IPS DF 4.7 (cell line): ENCODE results near the gene HES7.
"Not testable (repeated sequence)": the region's sequence is repeated elsewhere in the genome, so short reads cannot be mapped to it uniquely, and the experiment has no call there.

Experiments
- DNase-seq: peaks from one replicate; pipeline ENCODE4 v3.0.0-alpha.2; 2013; ENCODE audit warnings: low spot score; ENCODE audit errors: extremely low read depth

Gene HES7

DNA sequence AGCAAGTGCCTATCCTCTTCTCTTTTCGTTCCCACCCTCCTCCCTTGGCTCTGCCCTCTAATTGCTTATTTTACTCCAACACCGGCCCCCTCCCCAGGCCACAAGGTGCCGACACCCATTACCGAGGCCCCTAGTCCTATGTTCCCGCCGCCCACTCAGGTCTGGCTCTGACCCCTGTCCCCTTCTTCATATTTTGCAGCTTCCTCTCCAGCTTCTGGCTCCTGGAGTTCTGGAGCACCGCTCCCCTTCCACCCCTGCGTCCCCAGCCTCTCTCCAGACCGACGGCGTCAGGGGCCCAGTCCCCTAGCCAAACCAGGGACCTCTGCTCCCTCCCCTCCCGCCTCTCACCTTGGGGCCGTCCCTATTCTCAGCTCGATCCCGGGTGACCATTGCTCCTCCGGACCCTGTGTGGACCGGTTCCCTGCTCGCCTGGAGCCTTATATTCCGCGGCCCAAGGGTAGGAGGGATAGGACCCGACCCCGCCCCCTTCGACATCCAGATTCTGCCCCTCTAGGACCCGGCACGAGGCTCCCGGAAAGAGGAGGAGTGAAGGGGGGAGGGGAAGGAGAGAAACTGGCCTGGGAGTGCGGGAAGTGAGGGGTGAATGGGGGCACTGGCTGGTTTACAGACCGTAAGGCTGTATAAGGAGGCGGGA lies at the start of gene HES7:
HES7 (minus strand) TSS at position 412 of the 655 bp plus-strand sequence; CDS start at position 390, 22 bp downstream.
- DNase-seq: no peak

DNA sequence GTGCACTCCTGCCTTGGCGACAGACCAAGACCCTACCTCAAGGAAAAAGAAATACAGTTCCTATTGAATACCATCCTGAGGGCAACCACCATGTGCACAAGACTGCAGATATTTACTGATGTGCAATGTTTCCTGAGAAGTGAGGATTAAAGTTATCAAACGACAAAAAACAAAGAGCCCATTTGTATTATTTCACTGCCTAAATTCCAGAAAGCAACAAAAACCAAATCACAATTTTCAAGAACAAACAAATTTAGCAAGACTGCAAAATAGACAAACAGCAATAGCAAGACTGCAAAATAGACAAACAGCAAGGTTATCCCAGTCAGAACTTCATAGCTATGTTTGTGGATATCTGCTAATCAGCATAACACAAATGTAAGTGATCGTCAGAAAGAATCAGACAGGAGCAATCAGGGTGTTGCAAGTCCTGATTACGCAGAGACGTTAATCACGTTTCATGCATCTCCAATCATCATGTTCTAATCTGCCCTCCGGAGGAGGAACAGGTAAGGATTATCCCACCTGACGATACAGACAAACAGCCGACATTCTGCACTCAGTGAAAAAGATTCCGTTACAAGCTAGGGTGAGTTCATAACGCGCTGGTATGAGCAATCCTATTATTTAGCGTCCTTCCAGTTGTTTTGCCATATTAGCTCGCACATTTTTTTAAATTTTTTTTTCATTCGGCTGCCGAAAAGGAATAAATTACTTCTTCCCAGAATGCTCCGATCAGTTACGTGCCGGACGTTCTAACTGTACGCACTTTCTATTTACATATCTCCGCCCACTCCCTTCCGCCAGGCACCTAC lies 49.4 kb upstream of the HES7 start:
- DNase-seq: no peak

DNA sequence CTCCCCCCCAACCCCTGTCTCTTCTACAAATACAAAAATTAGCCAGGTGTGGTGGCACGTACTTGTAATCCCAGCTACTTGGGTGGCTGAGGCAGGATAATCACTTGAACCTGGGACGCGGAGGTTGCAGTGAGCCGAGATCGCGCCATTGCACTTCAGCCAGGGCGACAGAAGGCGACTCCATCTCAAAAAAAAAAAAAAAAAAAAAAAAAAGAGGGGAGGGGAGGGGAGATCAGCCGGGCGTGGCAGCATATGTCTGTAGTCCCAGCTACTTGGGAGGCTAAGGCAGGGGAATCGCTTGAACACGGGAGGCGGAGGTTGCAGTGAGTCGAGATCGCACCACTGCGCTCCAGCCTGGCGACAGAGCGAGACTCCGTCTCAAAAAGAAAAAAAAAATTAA lies 46.3 kb upstream of the HES7 start:
- not testable (repeated sequence) for DNase-seq

DNA sequence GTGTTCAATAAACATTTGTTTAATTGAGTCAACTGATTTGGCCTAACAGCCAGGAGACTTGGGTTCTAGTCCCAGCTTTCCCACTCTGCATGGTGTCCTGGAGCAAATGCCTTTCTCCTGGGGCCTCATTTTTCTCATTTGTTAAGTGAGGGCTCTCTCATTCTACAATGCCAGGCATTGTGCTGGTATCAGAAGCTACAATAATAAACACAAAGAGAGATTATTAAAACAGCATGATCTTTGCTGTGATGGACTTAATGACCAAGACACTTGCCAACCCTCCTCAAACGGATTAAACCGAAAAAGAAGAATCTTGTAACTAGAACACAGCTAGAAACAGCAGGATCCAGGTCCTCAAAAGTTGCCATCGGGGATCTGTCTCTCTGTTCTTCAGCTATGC lies 43.6 kb upstream of the HES7 start:
- DNase-seq: no peak

DNA sequence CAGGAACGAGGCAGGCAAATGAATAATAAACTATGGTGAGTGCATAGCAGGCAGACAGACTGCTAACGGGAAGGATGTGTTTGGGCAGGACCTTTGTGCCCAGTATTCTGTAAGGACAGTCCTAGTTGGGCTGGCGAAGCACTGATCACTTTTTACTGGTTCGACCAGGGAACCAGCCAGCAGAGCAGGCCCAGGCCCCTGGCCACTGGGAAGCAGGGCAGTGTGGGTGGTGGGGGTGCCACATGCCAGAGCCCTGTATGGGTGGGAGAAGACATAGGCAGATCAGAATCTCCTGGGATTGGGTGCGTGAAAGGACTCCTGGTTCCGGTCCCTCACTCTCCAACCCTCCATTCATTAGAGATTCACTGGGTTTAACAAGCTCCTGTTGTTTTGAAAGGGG lies 42.8 kb upstream of the HES7 start:
- no peak for DNase-seq

DNA sequence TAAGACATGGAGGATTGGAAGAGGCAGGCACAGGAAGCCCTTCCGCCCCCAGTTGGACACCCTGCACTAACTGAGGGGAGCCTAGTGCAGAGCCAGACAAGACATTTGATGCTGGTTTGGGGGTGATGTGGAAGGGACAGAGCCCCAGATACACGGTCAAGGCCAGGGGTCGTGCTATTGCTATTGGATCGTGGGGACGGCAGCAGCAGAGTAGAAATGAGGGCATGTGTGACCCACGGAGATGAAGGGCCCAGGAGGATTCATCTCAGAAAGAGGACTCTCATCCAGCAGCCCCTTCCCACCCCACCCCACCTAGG lies 40.9 kb upstream of the HES7 start:
- DNase-seq: no peak

DNA sequence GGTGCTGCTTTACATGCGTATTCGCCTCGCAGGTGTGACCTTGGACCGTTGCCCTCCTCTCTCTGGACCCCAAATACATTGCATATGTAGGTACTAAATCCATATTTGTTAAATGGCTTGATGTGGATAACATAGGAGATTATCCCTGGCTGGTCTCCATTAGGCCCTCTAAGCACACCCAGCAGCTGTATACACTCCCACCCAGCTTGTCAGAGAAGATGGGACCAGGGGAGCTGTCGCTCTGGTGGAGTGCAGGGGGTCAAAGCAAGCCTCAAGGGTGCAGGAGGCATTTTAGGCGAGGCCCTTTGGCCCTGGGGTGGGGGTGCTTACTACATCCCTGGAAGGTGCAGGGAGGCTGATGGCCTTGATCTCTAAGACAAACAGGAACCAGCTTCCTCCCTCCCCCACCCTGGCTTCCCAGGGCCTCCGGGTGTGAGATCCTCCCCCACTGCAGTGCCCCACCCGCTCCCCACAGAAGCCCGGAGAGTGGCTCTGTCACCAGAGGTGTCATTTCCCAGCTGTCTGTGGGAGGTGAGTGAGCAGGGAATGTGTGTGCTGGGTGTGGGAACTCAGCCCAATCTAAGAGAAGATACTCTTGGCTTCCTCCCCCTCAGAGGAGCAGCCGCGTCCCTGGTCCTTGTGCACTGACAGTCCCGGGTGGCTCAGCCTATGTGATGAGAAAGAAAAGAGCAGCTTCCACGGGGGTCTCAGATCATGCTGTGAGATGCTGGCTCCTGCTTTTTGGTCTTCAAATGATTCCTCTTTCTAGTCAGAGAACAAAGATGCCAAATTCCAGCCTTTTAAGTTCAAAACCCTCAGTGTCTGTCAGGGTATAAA lies 40.3 kb upstream of the HES7 start:
- no peak for DNase-seq

DNA sequence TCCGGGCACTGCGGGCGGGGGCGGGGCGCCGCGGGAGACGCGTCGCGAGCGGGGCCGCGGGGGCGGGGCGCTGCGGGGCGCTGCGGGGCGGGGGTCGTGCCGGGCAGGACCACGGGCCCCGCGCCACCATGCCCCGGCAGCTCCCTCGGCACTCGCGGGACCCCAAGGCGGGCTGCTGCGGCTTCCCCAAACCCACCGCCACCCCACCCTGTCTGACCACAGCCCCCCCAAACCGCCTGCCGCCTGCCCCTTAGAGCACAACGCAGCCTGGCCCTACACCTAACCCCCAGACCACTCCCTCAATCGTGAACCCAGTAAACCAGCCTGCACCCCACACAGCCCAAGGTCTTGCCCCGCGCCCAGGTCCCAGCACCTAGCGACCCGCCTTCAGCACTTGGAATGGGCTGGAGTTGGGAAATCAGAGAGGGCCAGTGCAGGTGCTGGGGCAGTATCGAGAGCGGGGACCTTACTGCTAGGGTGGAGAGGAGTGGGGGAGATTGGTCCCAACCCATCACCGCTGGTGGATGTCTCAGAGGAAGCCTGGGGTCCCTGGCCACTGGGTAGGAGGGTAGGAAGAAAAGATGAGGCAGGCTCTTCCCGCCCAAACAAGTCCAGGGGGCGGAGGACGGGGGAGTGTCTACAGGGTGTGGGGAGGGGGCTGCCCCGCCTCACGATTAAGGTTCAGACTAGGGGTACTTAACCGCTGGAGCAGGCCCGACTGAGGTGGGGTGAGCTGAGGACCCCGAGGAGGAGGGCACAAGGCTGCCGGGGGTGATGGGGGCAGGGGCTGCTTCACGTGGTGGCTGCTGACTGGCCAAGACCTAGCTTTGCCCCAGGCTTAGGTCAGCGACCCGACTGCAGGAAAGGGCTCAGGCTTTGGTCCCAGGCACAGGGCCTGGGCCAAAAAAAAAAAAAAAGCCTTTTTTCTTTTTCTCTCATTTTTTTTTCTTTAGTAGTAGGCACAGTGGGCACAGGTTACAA lies 39.4 kb upstream of the HES7 start:
- no peak for DNase-seq

DNA sequence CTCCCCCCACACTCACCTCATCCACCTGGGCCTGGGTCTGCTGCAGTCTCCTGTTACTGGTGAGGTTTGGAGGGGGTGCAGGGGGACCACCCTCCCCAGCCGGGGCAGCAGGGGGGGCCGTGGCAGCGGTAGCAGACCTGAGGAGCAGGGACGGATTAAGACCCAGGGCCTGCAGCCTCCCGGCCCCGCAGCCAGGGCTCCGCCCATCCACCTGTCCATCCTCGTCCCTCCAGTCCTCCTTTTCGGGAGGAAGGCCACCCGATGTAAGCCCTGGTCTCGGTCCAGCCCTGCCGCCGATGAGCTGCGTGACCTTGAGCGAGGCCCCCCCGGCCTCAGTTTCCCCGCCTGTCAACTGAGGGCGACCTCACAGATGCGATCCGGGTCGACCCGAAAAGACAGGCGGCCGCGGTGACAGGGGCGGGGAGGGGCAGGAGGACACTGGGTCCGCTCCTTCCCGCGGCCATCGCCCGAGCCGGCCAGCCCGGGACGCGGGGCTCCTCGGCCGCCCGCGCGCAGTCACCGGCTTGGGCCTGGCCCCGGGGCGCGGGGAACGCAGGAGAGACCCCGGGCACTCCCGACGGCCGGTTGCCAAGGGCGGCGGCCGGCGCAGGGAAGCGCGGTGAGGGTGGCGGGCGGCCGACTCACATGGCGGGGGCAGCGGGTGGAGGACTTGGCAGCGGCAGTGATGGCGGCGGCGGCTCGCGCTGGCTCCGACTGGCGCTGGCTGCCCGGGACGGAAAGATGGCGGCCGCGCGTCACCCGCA lies 38.5 kb upstream of the HES7 start, which contains the start of gene VAMP2:
VAMP2 (minus strand) TSS at position 716 of the 764 bp plus-strand sequence; CDS start at position 647, 69 bp downstream.
- no peak for DNase-seq

DNA sequence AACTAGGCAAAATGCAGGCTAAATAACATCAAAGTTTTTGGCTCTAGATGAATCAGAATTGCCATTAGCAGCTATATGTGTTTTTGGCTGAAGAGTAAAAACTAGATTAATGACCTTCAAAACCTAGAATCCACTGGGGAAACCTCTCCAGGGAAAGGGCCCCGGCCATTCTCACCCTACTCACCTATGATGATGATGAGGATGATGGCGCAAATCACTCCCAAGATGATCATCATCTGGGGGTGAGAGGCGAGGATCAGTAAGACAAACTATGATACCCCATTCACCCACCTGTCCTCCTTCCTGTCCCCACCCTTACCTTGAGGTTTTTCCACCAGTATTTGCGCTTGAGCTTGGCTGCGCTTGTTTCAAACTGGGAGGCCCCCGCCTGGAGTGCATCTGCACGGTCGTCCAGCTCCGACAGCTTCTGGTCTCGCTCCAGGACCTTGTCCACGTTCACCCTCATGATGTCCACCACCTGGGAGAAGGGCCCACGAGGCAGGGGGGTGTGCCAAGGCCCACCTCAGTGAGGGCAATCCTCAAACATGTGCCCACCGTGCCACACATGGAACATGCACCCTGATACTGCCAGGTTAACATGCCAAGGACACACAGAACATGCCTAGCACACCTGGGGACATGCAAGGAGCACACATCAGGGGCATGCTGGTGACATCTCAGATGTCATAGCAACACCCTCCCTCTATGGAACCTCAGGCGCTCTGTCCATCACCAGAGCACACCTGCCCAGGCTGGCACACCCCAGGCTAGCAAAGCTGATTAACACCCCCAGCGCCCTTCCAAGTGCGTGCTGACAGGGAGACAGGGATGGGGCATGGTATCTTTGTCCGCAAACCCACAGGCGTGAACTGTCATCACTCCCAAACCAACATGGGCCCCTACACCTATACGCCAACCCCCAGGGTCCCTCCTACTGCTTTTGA lies 37.7 kb upstream of the HES7 start:
- DNase-seq: no peak

DNA sequence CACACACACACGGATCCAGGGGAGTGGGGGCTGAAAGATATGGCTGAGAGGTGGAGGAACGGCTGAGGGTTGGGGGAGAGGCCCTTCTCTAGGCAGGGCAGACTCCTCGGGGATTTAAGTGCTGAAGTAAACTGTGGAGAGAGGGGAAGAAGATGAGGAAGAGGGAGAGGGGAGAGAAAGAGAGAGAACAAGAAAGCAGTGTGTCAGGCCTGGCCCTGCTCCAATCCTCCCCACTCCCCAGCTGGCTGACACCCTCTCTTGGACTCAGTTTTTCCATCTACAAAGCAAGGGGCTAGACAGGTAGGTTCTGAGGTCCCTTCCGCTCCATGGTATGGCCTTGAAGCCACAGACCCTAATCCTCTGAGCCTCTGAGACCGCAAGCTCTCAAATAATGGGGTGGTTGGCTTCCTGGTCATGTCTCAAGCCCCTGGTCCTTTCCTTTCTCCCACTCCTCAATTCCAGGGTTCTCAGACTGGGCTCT lies 36.9 kb upstream of the HES7 start:
- DNase-seq: no peak

DNA sequence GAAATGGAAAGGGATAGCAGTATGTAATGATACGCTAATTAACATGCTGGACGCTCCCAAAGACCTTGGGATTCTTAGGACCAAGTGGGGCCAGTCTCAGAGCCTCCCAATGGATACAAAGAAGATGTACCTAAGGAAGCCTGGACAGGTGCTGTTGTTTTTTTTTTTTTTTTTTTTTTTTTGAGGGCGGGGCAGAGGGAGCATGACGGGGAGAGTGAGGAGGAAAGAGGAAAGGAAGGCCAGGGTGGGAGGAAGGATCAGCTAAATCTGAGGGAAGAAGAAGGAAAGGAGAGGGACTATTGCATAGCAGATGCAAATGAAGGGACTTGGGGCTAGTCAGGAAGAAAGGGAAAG lies 36.3 kb upstream of the HES7 start:
- DNase-seq: no peak

DNA sequence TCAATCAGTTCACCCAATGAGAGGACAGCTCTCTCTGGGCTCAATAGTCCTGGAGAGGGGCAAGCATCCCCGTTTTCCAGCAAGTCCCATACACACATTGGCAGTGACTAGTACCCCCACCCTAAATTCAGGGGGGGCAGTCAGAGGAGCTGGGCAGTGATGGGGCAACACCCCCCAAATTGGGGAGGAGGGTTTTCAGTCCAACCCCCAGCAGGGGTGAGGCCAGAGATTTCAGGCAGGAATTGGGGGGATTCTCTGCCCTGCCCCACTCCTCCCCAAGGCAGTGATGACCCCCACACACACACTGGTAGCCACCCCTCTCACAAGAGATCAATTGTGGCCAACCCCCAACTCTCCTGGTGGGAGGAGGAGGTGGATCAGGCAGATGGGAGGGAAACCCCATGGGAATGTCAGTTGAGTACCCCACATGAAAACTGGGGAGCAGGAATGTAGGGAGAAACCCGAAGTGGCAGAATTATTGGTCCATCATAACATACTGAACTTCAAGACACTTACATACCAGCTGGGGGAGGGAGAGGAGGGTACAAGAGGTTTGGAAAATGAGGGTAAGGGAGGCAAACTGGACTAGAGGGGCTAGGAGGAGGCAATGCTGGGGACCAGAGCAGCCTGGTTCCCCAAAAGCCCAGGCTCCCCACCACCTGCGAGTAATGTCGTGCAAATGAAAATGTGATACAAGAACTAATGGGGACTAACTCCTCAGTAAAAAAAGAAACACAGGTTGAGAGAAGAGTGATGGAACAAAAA lies 35.7 kb upstream of the HES7 start:
- no peak for DNase-seq

DNA sequence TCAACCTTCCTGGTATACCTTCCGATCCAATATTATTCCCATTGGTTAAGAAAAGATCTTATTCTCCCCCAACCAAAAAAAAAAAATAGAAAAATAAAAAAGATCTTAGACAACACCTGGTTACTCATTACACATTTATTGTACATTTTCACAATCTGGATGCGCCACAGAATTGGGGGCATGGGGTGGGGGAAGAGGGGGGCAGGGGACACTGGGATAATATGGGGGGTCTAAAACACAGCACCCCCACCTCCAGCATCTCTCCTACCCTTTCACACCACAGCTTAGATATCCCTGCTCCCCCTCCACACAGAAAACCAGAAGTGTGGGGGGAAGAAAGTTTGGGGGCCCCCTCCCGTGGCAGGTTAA lies 35.1 kb upstream of the HES7 start:
- DNase-seq: no peak

DNA sequence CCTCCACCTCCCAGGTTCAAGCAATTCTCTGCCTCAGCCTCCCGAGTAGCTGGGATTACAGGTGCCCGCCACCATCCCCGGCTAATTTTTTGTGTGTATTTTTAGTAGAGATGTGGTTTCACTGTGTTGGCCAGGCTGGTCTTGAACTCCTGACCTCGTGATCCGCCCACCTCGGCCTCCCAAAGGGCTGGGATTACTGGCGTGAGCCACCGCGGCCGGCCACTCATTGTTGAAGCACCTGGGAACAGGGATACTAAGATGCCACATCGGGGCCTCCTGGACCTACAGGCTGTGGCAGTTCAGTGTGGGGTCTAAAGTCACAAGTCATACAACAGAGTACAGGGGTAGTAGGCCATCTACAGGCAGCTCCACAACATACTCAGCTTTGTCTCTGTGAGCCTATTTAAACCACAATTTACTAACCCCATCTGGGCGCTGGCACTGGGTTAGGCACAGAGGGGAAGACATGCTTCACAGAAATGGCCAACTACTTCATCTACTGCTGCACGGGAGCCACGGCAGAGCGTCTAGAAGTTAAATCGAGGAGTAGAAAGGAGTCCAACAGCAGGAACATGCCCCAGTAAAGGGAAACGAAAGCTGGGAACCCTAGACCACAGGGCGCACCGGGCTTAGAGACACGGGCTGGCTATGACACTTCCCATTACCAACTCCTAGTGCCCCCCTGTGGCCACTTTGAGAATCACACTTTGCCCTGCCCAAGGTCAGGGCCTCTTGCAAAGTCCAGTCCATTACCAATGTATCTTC lies 34.5 kb upstream of the HES7 start:
- DNase-seq: no peak

DNA sequence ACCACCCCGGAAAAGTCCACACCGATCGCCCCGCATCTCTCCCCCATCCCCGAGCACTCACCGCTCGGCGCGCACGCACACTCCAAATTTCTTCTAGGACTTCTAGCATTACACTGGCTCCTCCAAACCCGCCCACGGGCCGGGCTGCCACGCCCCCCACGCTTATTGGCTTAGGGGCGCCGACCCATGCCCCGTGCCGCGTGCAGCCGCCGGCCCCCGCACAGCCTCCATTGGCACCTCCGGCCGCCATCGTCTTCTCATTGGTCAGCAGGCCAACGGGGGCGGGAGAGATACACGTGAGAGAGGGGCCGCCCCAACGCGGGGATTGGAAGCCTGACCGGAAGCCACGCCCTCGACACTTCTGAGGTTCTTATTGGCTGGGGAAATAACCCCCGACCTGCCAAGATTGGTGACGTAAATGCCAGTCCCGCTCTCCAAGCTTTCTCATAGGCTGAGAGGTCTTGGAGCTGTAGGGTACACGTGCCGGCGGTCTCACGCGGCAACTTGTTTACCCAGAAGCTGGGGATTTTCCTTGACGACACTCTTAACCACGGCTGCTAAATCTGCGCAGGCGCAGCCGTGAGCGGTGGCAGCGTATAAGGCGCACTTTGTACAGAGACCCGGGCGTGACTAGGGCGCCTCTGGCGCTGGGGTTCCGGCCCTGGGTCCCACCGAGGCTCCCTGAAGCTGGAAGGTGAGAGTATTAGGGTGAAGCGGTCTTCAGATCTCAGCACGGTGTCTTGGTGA lies 32.5 kb upstream of the HES7 start:
- no peak for DNase-seq

DNA sequence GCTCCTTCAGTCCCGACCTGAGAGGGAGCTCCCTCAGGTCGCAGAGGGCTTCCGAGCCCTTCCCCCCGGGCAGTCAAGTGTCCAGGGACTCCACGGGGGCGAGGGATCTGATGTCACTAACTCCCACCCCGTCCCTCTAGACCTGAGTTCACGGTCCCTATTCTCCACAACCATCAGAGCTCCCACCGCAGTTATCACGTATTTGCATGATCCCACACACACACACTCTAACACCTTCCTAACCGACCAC lies 32.0 kb upstream of the HES7 start:
- DNase-seq: no peak
